GM23338 (cell line): ENCODE results near the gene GVQW3. TPM values are rescaled to one million over a fixed set of nuclear protein-coding genes. Genes with fewer than 3 reads are reported as not detected.

Source experiments
- ATAC-seq: fragments of 200-7000 bp; cut with Tn5 transposase; 3 replicates; pipeline ENCODE4 v1.9.1; 2020
- DNase-seq: peaks from one replicate; pipeline ENCODE4 v3.0.0-alpha.2; 2015; ENCODE audit warnings: low spot score
- H2AFZ ChIP-seq: fragments of 200-600 bp; sonication (generic); 2 replicates; pipeline ENCODE4 v1.8.0; 2016; ENCODE audit warnings: antibody characterized with exemption, mild to moderate bottlenecking, moderate library complexity
- H3F3A ChIP-seq: fragments of 200-600 bp; sonication (generic); replicated peaks from 2 replicates; pipeline ENCODE4 v1.8.0; 2017; ENCODE audit warnings: antibody characterized with exemption, mixed run types, low read depth
- H3K27ac ChIP-seq: fragments of 200-600 bp; sonication (generic); 2 replicates; pipeline ENCODE4 v1.6.1; 2016; ENCODE audit warnings: low read depth
- H3K27me3 ChIP-seq: fragments of 200-600 bp; sonication (generic); 2 replicates; pipeline ENCODE4 v1.8.0; 2016; ENCODE audit warnings: mild to moderate bottlenecking, mixed run types, moderate library complexity; ENCODE audit not compliant: insufficient read depth
- H3K36me3 ChIP-seq: fragments of 200-600 bp; sonication (generic); 2 replicates; pipeline ENCODE4 v1.8.0; 2016; ENCODE audit warnings: mild to moderate bottlenecking; ENCODE audit not compliant: insufficient read depth
- H3K4me1 ChIP-seq: fragments of 200-600 bp; sonication (generic); 2 replicates; pipeline ENCODE4 v1.8.0; 2016; ENCODE audit warnings: mild to moderate bottlenecking, moderate library complexity; ENCODE audit not compliant: insufficient read depth
- H3K4me2 ChIP-seq: fragments of 200-600 bp; sonication (generic); 2 replicates; pipeline ENCODE4 v1.7.1; 2017; ENCODE audit warnings: mixed run types
- H3K4me3 ChIP-seq: fragments of 200-600 bp; sonication (generic); 2 replicates; pipeline ENCODE4 v1.6.1; 2016; ENCODE audit warnings: mixed run types
- H3K79me2 ChIP-seq: fragments of 200-600 bp; sonication (generic); replicated peaks from 2 replicates; pipeline ENCODE4 v1.8.0; 2017; ENCODE audit warnings: mild to moderate bottlenecking; ENCODE audit not compliant: insufficient read depth
- H3K9me2 ChIP-seq: fragments of 200-600 bp; sonication (generic); 2 replicates; pipeline ENCODE4 v1.8.0; 2017; ENCODE audit not compliant: insufficient read depth
- H4K20me1 ChIP-seq: fragments of 200-600 bp; sonication (generic); replicated peaks from 2 replicates; pipeline ENCODE4 v1.8.0; 2017; ENCODE audit warnings: mild to moderate bottlenecking; ENCODE audit not compliant: insufficient read depth
- H3K27ac Mint-ChIP-seq: 2 replicates; pipeline ENCODE4 v1.8.0; 2020; ENCODE audit warnings: inconsistent platforms, mild to moderate bottlenecking, moderate library complexity, mixed read lengths
- H3K27me3 Mint-ChIP-seq: 3 replicates; pipeline ENCODE4 v1.8.0; 2022; ENCODE audit warnings: low read depth, mild to moderate bottlenecking, moderate library complexity, mixed read lengths, inconsistent platforms; ENCODE audit not compliant: insufficient read depth, poor library complexity
- H3K36me3 Mint-ChIP-seq: 3 replicates; pipeline ENCODE4 v1.8.0; 2021; ENCODE audit warnings: low read depth, mild to moderate bottlenecking, inconsistent platforms, moderate library complexity, mixed read lengths
- H3K4me1 Mint-ChIP-seq: 3 replicates; pipeline ENCODE4 v1.8.0; 2020; ENCODE audit warnings: mild to moderate bottlenecking, inconsistent platforms, mixed read lengths
- H3K4me3 Mint-ChIP-seq: 3 replicates; pipeline ENCODE4 v1.8.0; 2021; ENCODE audit warnings: moderate library complexity, mild to moderate bottlenecking, inconsistent platforms, mixed read lengths
- H3K9me3 Mint-ChIP-seq: 3 replicates; pipeline ENCODE4 v1.8.0; 2020; ENCODE audit warnings: moderate library complexity, mild to moderate bottlenecking, inconsistent platforms, mixed read lengths
- CREB1 ChIP-seq: fragments of 250-450 bp; sonication (Bioruptor Pico); IDR thresholded peaks from 2 replicates; pipeline ENCODE4 v1.5.0; 2020; ENCODE audit warnings: low read depth, mild to moderate bottlenecking, moderate library complexity
- ETS1 ChIP-seq: IDR thresholded peaks from 2 replicates; pipeline ENCODE4 v1.6.1; 2016; ENCODE audit warnings: antibody characterized with exemption
- EZH2 ChIP-seq: fragments of 200-600 bp; sonication (generic); IDR thresholded peaks from one replicate; pipeline ENCODE4 v1.8.0; 2017; ENCODE audit warnings: antibody characterized with exemption, mild to moderate bottlenecking, low read depth; ENCODE audit not compliant: unreplicated experiment
- EZH2phosphoT487 ChIP-seq: fragments of 200-600 bp; sonication (generic); IDR thresholded peaks from one replicate; pipeline ENCODE4 v1.8.1; 2018; ENCODE audit warnings: antibody characterized with exemption; ENCODE audit not compliant: unreplicated experiment
- JUNB ChIP-seq: IDR thresholded peaks from one replicate; pipeline ENCODE4 v1.6.1; 2016; ENCODE audit warnings: antibody characterized with exemption; ENCODE audit not compliant: unreplicated experiment
- NANOG ChIP-seq: IDR thresholded peaks from 2 replicates; pipeline ENCODE4 v1.6.1; 2016; ENCODE audit warnings: antibody characterized with exemption, borderline replicate concordance
- POLR2AphosphoS5 ChIP-seq: IDR thresholded peaks from 2 replicates; pipeline ENCODE4 v1.6.1; 2016; ENCODE audit warnings: antibody characterized with exemption, low read depth
- REST ChIP-seq: IDR thresholded peaks from one replicate; pipeline ENCODE4 v1.6.1; 2018; ENCODE audit warnings: antibody characterized with exemption; ENCODE audit not compliant: unreplicated experiment
- STAT1 ChIP-seq: IDR thresholded peaks from one replicate; pipeline ENCODE4 v1.6.1; 2016; ENCODE audit warnings: antibody characterized with exemption; ENCODE audit not compliant: unreplicated experiment
- ZNF114 ChIP-seq: fragments of 250-450 bp; sonication (Bioruptor Pico); IDR thresholded peaks from 2 replicates; pipeline ENCODE4 v1.5.0; 2020; ENCODE audit warnings: mild to moderate bottlenecking, moderate library complexity
- ZNF331 ChIP-seq: fragments of 250-450 bp; sonication (Bioruptor Pico); IDR thresholded peaks from 2 replicates; pipeline ENCODE4 v1.5.0; 2020; ENCODE audit warnings: low read depth, mild to moderate bottlenecking, moderate library complexity
- polyA plus RNA-seq: library from polyadenylated mRNA; unstranded; fragments of >200 nt; fragmentation: Nextera tagmentation; extraction: Ambion mirVana; gene quantifications from 2 replicates; pipeline ENCODE4 v1.2.1, GENCODE V29; 2016
- total RNA-seq: library from RNA; depleted of rRNA; stranded (reverse); fragments of >200 nt; shearing (Covaris generic); gene quantifications from 2 replicates; pipeline ENCODE4 v1.2.3, GENCODE V29; 2014
- TF ChIP-seq, protein P1 (sequence below), 2 experiments: fragments of 200-600 bp in 1 of 2; sonication (generic) in 1 of 2; conservative IDR thresholded peaks; 2 replicates each; pipeline versions ENCODE4 v1.5.1 to v1.6.1; 2016 to 2017; ENCODE audit warnings: antibody characterized with exemption in 2 of 2, low read depth in 2 of 2, mild to moderate bottlenecking in 2 of 2, moderate library complexity in 1 of 2
- TF ChIP-seq, protein P2 (sequence below): fragments of 250-450 bp; sonication (Bioruptor Pico); IDR thresholded peaks from 2 replicates; pipeline ENCODE4 v1.5.0; 2020; ENCODE audit warnings: mild to moderate bottlenecking, moderate library complexity

GVQW3 gene
- total and polyA plus RNA-seq, 2 experiments from 2014 or later, result 3.5 to 4.9 TPM

DNA sequence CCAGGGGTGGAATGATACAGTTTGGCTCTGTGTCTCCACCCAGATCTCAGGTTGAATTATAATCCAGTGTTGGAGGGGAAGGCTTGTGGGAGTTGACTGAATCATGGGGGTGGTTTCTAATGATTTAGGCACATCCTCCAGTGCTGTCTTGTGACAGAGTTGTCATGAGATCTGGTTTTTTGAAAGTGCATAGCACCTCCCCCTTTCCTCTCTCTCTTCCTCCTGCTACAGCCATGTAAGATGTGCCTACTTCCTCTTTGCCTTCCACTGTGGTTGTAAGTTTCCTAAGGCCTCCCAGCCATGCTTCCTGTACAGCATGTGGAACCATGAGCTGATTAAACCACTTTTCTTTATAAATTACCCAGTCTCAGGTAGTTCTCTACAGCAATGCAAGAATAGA is 45.3 kb upstream of the GVQW3 start:
- H3K27ac ChIP-seq, result no peak overlapping the region
- DNase-seq, result no peak
- no peak overlapping the region for H2AFZ ChIP-seq
- H3F3A ChIP-seq, result no peaks in the 10 kb centered on the region
- H3K36me3 ChIP-seq, result no peaks in the 10 kb centered on the region
- no peaks in the 10 kb centered on the region for H3K79me2 ChIP-seq
- H3K27me3 ChIP-seq, result no peaks in the 10 kb centered on the region
- no peaks in the 10 kb centered on the region for H3K9me2 ChIP-seq
- no peaks in the 10 kb centered on the region for H3K4me1 ChIP-seq
- Mint-ChIP-seq H3K4me1 (no peaks in the 10 kb centered on the region), H3K4me3 (no peak overlapping the region), H3K27me3 (no peaks in the 10 kb centered on the region), H3K36me3 (peaks cover 30% of the 10 kb centered on the region), H3K9me3 (peaks cover 40% of the 10 kb centered on the region), H3K27ac (no peak overlapping the region)
- ATAC-seq, result no peak
- no peak overlapping the region for H3K4me2 ChIP-seq
- H3K4me3 ChIP-seq, result no peak overlapping the region
- TF ChIP-seq, protein P1, sequence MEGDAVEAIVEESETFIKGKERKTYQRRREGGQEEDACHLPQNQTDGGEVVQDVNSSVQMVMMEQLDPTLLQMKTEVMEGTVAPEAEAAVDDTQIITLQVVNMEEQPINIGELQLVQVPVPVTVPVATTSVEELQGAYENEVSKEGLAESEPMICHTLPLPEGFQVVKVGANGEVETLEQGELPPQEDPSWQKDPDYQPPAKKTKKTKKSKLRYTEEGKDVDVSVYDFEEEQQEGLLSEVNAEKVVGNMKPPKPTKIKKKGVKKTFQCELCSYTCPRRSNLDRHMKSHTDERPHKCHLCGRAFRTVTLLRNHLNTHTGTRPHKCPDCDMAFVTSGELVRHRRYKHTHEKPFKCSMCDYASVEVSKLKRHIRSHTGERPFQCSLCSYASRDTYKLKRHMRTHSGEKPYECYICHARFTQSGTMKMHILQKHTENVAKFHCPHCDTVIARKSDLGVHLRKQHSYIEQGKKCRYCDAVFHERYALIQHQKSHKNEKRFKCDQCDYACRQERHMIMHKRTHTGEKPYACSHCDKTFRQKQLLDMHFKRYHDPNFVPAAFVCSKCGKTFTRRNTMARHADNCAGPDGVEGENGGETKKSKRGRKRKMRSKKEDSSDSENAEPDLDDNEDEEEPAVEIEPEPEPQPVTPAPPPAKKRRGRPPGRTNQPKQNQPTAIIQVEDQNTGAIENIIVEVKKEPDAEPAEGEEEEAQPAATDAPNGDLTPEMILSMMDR (conservative IDR thresholded peaks at IDR 0.05; ENCODE audit: low read depth in 2 of 2), result no peak
- TF ChIP-seq ZNF114 (CRISPR knock-in tag) (no peak), EZH2phosphoT487 (no peak), ETS1 (no peak), ZNF331 (CRISPR knock-in tag) (no peak), EZH2 (no peak), NANOG (no peak), STAT1 (no peak), POLR2AphosphoS5 (no peak), JUNB (no peak), REST (no peak), CREB1 (CRISPR knock-in tag) (no peak)
- TF ChIP-seq, protein P2, sequence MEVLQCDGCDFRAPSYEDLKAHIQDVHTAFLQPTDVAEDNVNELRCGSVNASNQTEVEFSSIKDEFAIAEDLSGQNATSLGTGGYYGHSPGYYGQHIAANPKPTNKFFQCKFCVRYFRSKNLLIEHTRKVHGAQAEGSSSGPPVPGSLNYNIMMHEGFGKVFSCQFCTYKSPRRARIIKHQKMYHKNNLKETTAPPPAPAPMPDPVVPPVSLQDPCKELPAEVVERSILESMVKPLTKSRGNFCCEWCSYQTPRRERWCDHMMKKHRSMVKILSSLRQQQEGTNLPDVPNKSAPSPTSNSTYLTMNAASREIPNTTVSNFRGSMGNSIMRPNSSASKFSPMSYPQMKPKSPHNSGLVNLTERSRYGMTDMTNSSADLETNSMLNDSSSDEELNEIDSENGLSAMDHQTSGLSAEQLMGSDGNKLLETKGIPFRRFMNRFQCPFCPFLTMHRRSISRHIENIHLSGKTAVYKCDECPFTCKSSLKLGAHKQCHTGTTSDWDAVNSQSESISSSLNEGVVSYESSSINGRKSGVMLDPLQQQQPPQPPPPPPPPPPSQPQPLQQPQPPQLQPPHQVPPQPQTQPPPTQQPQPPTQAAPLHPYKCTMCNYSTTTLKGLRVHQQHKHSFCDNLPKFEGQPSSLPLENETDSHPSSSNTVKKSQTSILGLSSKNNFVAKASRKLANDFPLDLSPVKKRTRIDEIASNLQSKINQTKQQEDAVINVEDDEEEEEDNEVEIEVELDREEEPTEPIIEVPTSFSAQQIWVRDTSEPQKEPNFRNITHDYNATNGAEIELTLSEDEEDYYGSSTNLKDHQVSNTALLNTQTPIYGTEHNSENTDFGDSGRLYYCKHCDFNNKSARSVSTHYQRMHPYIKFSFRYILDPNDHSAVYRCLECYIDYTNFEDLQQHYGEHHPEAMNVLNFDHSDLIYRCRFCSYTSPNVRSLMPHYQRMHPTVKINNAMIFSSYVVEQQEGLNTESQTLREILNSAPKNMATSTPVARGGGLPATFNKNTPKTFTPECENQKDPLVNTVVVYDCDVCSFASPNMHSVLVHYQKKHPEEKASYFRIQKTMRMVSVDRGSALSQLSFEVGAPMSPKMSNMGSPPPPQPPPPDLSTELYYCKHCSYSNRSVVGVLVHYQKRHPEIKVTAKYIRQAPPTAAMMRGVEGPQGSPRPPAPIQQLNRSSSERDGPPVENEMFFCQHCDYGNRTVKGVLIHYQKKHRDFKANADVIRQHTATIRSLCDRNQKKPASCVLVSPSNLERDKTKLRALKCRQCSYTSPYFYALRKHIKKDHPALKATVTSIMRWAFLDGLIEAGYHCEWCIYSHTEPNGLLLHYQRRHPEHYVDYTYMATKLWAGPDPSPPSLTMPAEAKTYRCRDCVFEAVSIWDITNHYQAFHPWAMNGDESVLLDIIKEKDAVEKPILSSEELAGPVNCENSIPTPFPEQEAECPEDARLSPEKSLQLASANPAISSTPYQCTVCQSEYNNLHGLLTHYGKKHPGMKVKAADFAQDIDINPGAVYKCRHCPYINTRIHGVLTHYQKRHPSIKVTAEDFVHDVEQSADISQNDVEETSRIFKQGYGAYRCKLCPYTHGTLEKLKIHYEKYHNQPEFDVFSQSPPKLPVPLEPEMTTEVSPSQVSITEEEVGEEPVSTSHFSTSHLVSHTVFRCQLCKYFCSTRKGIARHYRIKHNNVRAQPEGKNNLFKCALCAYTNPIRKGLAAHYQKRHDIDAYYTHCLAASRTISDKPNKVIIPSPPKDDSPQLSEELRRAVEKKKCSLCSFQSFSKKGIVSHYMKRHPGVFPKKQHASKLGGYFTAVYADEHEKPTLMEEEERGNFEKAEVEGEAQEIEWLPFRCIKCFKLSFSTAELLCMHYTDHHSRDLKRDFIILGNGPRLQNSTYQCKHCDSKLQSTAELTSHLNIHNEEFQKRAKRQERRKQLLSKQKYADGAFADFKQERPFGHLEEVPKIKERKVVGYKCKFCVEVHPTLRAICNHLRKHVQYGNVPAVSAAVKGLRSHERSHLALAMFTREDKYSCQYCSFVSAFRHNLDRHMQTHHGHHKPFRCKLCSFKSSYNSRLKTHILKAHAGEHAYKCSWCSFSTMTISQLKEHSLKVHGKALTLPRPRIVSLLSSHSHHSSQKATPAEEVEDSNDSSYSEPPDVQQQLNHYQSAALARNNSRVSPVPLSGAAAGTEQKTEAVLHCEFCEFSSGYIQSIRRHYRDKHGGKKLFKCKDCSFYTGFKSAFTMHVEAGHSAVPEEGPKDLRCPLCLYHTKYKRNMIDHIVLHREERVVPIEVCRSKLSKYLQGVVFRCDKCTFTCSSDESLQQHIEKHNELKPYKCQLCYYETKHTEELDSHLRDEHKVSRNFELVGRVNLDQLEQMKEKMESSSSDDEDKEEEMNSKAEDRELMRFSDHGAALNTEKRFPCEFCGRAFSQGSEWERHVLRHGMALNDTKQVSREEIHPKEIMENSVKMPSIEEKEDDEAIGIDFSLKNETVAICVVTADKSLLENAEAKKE (CRISPR knock-in tag), result no peak
- no peaks in the 10 kb centered on the region for H4K20me1 ChIP-seq
